ENCODE results near the gene KIRREL1.

DNA sequence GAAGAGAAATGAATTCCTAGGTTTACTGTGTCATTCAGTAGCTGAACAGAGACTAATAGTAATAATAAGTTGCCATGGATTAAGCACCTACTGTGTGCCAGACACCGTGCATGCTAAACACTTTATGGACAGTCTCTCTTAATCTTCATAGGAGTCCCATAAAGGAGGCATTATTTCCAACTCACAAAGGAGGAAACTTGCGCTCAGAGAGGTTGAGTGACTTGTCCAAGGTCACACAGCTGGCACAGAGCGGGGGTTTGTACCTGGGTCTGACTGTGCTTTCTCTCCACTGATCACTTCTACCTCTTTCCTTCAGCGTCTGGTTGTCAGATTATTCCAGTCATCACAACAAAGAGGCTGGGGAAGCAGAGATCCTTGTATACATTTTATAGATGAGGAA lies 91.3 kb downstream of the KIRREL1 start:
- TF ChIP-seq, protein P1, sequence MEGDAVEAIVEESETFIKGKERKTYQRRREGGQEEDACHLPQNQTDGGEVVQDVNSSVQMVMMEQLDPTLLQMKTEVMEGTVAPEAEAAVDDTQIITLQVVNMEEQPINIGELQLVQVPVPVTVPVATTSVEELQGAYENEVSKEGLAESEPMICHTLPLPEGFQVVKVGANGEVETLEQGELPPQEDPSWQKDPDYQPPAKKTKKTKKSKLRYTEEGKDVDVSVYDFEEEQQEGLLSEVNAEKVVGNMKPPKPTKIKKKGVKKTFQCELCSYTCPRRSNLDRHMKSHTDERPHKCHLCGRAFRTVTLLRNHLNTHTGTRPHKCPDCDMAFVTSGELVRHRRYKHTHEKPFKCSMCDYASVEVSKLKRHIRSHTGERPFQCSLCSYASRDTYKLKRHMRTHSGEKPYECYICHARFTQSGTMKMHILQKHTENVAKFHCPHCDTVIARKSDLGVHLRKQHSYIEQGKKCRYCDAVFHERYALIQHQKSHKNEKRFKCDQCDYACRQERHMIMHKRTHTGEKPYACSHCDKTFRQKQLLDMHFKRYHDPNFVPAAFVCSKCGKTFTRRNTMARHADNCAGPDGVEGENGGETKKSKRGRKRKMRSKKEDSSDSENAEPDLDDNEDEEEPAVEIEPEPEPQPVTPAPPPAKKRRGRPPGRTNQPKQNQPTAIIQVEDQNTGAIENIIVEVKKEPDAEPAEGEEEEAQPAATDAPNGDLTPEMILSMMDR (IDR thresholded peaks at IDR 0.05), result no peak
- TF ChIP-seq TCF7L2 (IDR thresholded peaks at IDR 0.05; ENCODE audit: low read depth, low read length), result no peak
- TF ChIP-seq, protein P2, sequence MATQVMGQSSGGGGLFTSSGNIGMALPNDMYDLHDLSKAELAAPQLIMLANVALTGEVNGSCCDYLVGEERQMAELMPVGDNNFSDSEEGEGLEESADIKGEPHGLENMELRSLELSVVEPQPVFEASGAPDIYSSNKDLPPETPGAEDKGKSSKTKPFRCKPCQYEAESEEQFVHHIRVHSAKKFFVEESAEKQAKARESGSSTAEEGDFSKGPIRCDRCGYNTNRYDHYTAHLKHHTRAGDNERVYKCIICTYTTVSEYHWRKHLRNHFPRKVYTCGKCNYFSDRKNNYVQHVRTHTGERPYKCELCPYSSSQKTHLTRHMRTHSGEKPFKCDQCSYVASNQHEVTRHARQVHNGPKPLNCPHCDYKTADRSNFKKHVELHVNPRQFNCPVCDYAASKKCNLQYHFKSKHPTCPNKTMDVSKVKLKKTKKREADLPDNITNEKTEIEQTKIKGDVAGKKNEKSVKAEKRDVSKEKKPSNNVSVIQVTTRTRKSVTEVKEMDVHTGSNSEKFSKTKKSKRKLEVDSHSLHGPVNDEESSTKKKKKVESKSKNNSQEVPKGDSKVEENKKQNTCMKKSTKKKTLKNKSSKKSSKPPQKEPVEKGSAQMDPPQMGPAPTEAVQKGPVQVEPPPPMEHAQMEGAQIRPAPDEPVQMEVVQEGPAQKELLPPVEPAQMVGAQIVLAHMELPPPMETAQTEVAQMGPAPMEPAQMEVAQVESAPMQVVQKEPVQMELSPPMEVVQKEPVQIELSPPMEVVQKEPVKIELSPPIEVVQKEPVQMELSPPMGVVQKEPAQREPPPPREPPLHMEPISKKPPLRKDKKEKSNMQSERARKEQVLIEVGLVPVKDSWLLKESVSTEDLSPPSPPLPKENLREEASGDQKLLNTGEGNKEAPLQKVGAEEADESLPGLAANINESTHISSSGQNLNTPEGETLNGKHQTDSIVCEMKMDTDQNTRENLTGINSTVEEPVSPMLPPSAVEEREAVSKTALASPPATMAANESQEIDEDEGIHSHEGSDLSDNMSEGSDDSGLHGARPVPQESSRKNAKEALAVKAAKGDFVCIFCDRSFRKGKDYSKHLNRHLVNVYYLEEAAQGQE (IDR thresholded peaks at IDR 0.05; ENCODE audit: insufficient read depth in 1 of 2, low read depth in 2 of 2, low read length in 1 of 2), result no peak
- no peak for TF ChIP-seq POLR2AphosphoS5 (IDR thresholded peaks at IDR 0.05; ENCODE audit: low read depth, low read length)

Data from Panc1 (cell line).